ENCODE results near the gene SCNN1G.

- TF ChIP-seq CTCF (IDR thresholded peaks at IDR 0.05) = no peak
- TF ChIP-seq POLR2A (IDR thresholded peaks at IDR 0.05) = no peak
Measured at GRCh38 chr16:23217646-23218045, 35.1 kb downstream of the SCNN1G start.

Measured in lower leg skin (tissue), 3 donors.